ENCODE measurements around the gene RNF208.

The RNF208 gene

DNA sequence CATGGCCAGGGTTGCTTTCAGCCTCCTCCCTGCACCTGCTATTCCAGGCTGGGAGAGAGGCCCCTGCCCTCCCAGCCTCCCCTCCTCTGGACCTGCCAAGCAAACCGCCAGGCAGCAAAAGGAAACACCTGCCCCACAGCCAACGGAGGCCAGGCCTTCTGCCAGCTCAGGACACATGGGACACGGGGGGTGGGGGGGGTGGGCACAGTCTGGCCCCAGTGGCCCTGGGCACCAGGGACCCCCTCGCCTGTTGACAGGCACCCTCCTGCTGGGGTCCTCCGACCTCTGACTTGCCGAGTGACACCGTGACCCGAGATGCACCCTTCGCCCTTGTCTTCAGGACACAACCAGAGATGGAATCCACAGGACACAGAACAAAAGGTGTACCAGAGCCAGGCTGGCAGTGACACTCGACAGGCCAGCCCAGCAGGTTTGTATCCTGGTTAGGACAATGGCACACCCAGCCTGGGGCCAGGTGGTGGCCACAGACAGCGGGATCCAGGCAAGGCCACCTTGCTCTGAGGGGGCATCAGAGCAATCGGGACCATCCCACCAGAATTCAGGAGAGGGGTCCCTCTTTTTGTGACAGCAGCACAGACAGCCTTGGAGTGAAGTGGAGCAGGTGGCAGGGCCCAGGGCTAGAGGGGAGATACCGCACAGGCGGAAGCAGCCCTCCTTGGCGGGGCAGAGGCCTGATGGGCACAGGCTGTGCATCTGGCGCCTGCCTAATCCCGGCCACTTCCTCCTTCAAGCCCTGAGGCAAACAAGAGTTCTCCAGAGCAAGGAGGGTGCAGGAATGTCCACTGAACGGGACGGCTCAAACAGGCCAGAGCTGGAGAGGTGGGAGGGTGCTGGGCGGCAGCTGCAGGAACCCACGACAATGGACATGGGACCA lies 48.9 kb downstream of the RNF208 start:
- DNase-seq, result no peak

DNA sequence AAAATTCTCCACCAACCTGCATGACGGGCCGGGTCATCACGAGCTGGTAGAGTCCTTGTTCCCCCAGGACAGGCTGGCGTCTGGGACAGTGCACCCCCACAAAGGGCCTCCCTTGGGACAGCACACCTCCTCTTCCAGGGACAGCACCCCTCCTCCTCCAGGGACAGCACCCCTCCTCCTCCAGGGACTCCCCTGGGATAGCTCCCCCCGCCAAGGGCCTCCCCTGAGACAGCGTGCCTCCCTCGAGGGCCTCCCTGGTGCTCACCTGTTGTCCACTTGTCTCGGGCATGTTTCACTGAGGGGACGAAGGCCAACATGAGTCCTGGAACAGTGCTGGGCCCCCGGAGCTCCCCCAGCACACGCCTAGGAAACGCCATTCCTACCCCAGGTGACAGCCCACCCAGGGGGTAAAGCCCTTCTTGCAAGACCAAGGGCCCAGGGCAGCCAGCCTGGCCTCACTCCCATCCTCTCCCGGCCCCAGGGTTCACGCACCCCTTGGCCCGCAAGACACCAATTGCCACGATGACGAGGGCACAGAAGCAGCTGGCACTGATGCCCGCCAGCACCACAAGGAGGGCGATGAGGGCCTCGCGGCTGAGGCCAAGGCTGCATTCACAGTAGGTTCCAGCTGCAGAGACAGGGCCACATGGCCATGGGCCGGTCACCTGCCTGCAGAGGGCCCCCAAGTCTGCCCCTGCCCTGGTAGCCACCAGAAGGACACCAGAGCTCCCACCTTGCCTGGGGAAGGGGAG lies 50.7 kb downstream of the RNF208 start:
- DNase-seq, result no peak

DNA sequence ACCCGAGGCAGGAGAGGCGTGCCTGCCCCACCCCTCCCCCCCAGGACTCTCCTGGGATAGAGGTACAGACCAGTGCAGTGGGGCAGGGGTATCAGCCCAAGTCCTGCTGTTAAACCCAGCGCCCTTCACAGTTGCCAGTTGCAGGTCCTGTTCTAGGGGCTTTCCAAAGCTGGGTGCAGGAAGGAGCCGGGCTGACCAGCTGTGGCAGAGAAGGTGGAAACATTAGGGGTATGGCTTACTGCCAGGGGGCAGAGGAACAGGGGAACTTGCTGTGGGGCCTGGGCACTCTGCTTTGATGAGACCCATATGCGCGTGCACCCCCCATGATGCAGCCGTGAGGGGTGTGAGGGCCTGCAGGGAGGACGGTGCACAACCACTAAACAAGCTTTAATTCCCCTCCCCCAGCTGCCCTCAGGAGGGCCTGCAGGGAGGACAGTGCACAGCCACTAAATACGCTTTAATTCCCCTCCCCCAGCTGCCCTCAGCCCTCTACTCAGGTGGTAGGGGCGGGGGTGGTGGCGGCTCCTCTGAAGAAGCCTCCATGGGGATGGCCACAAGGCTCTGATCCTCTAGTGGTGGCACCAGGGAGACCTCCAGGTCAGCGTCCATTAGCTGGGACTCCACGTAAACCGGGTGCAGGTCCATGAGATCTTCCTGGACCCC lies 51.4 kb downstream of the RNF208 start:
- DNase-seq, result no peak
